Caco-2 (cell line): ENCODE results near the gene INPP5J. TPM values are rescaled to one million over a fixed set of nuclear protein-coding genes. Genes with fewer than 3 reads are reported as not detected.

Source experiments
- BruUV-seq: library from RNA; stranded (reverse); fragments of 400-500 nt; replicated peaks from 2 replicates; lab custom pipeline; 2021; lab: Mats Ljungman, UMichigan
- CTCF ChIA-PET: fragments of 300-600 bp; sonication (Branson Sonifier 250); formaldehyde crosslinking; loops from one replicate; lab custom pipeline; 2022; ENCODE audit warnings: antibody characterized with exemption; lab: Charles Lee
- POLR2A ChIA-PET: fragments of 300-600 bp; sonication (Branson Sonifier 250); formaldehyde crosslinking; loops from one replicate; lab custom pipeline; 2022; ENCODE audit warnings: antibody characterized with exemption; lab: Charles Lee
- DNase-seq, 2 experiments: peaks; one replicate each; pipeline versions ENCODE4 v3.0.0 to v3.0.0-alpha.2; 2020 to 2022
- H3K27me3 ChIP-seq: replicated peaks from 2 replicates; pipeline ENCODE4 v1.6.0; 2011; ENCODE audit warnings: low read length; ENCODE audit not compliant: control insufficient read depth, insufficient read depth
- H3K36me3 ChIP-seq: 2 replicates; pipeline ENCODE4 v1.5.1; 2011; ENCODE audit warnings: low read length; ENCODE audit not compliant: control insufficient read depth, insufficient read depth
- H3K4me1 ChIP-seq: fragments of 250-450 bp; sonication (Bioruptor Pico); 2 replicates; pipeline ENCODE4 v1.5.1; 2020; ENCODE audit warnings: mild to moderate bottlenecking
- H3K4me3 ChIP-seq: 2 replicates; pipeline ENCODE4 v1.5.1; 2011; ENCODE audit warnings: low read depth, mild to moderate bottlenecking, control low read depth, low read length
- H3K9me3 ChIP-seq: fragments of 250-450 bp; sonication (Bioruptor Pico); 2 replicates; pipeline ENCODE4 v1.5.1; 2020; ENCODE audit warnings: mild to moderate bottlenecking, moderate library complexity
- H3K27ac Mint-ChIP-seq: one replicate; pipeline ENCODE4 v1.8.0; 2022; ENCODE audit warnings: mixed read lengths; ENCODE audit not compliant: unreplicated experiment
- H3K27me3 Mint-ChIP-seq: one replicate; pipeline ENCODE4 v1.8.0; 2022; ENCODE audit warnings: mixed read lengths; ENCODE audit not compliant: insufficient read depth, unreplicated experiment
- H3K36me3 Mint-ChIP-seq: one replicate; pipeline ENCODE4 v1.8.0; 2022; ENCODE audit warnings: mild to moderate bottlenecking, mixed read lengths; ENCODE audit not compliant: insufficient read depth, unreplicated experiment
- H3K4me1 Mint-ChIP-seq: one replicate; pipeline ENCODE4 v1.8.0; 2022; ENCODE audit warnings: low read depth, mixed read lengths; ENCODE audit not compliant: unreplicated experiment
- H3K4me3 Mint-ChIP-seq: one replicate; pipeline ENCODE4 v1.8.0; 2022; ENCODE audit warnings: mild to moderate bottlenecking, moderate library complexity, mixed read lengths; ENCODE audit not compliant: unreplicated experiment
- H3K9me3 Mint-ChIP-seq: one replicate; pipeline ENCODE4 v1.8.0; 2022; ENCODE audit warnings: mixed read lengths; ENCODE audit not compliant: unreplicated experiment
- intact Hi-C: fragments of 100-400 bp; cut with micrococcal nuclease; formaldehyde crosslinking; loops from one replicate; pipeline ENCODE4 v1.10.0; 2022; ENCODE audit not compliant: unreplicated experiment
- microRNA-seq: library from miRNA; unstranded; fragments of <30 nt; microRNA quantifications from one replicate; pipeline ENCODE4 v1.2.0, GENCODE V29; 2022
- total RNA-seq: library from RNA; stranded (reverse); gene quantifications from 2 replicates; pipeline ENCODE4 v1.2.3, GENCODE V29; 2022
- TF ChIP-seq, protein P1 (sequence below), 2 experiments: fragments of 200-600 bp in 1 of 2; IDR thresholded peaks; 1 replicate in 1 of 2; 2 replicates in 1 of 2; pipeline versions ENCODE4 v1.5.1 to v1.8.0; 2011 to 2022; ENCODE audit warnings: antibody characterized with exemption in 1 of 2, control low read depth in 1 of 2, inconsistent platforms in 1 of 2, low read depth in 1 of 2, low read length in 1 of 2, mild to moderate bottlenecking in 1 of 2, moderate library complexity in 1 of 2; ENCODE audit not compliant: insufficient read depth in 1 of 2, severe bottlenecking in 1 of 2, unreplicated experiment in 1 of 2

Gene INPP5J
- total RNA-seq, 1 experiment from 2014 or later, result 6.8 TPM

DNA sequence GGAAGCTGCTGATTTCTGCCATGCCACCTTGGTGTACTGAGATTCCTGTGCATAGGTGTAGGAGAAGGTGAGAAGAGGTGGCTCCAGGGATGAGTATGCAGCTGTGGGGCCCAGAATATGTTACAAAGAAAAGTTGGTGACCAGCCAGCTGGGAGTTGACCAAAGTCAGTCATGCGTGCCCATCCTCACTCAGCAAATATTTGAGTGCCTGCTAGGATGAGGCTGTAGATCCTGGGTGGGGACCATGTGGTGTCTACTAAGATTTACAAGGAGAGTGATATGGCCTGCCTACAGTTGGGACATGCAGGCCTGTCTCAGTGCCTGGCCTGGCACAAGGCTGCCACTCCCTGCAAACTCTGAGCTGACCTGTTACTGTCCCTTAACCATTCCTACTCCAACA, 56.6 kb downstream of the INPP5J start:
- CTCF ChIA-PET, result no interaction called here
- Mint-ChIP-seq H3K4me3 (no peak overlapping the region), H3K9me3 (no peaks in the 10 kb centered on the region), H3K4me1 (no peaks in the 10 kb centered on the region), H3K36me3 (peaks cover 4% of the 10 kb centered on the region), H3K27me3 (no peaks in the 10 kb centered on the region), H3K27ac (no peak overlapping the region)
- Histone ChIP-seq H3K36me3 (no peaks in the 10 kb centered on the region), H3K9me3 (peaks cover 3% of the 10 kb centered on the region; the same call in 1 of the 2 replicates), H3K4me3 (no peak overlapping the region), H3K4me1 (0 out of 2 replicates have a peak, but pooled peaks cover 3% of the 10 kb centered on the region), H3K27me3 (no peaks in the 10 kb centered on the region)
- DNase-seq, result peak; percentile 33 to 37
- no TSS peak for BruUV-seq
- intact Hi-C loops, result no loop called here
- POLR2A ChIA-PET, result interaction anchor here (0.6 kb wide), 1 partner anchor 8 kb away, joined by 3 read pairs; no protein-coding TSS in a partner anchor
- TF ChIP-seq, protein P1, sequence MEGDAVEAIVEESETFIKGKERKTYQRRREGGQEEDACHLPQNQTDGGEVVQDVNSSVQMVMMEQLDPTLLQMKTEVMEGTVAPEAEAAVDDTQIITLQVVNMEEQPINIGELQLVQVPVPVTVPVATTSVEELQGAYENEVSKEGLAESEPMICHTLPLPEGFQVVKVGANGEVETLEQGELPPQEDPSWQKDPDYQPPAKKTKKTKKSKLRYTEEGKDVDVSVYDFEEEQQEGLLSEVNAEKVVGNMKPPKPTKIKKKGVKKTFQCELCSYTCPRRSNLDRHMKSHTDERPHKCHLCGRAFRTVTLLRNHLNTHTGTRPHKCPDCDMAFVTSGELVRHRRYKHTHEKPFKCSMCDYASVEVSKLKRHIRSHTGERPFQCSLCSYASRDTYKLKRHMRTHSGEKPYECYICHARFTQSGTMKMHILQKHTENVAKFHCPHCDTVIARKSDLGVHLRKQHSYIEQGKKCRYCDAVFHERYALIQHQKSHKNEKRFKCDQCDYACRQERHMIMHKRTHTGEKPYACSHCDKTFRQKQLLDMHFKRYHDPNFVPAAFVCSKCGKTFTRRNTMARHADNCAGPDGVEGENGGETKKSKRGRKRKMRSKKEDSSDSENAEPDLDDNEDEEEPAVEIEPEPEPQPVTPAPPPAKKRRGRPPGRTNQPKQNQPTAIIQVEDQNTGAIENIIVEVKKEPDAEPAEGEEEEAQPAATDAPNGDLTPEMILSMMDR (IDR thresholded peaks at IDR 0.05; ENCODE audit: insufficient read depth in 1 of 2, low read depth in 1 of 2, low read length in 1 of 2, severe bottlenecking in 1 of 2, unreplicated experiment in 1 of 2), result no peak

DNA sequence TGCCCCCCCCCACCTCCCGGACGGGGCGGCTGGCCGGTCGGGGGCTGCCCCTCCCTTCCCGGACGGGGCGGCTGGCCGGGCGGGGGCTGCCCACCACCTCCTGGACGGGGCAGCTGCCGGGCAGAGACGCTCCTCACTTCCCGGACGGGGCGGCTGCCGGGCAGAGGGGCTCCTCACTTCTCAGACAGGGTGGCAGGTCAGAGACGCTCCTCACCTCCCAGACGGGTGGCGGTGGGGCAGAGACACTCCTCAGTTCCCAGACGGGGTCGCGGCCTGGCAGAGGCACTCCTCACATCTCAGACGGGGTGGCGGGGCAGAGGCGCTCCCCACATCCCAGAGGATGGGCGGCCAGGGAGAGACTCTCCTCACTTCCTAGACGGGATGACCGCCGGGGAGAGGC, 61.2 kb downstream of the INPP5J start:
- peaks cover 3% of the 10 kb centered on the region; the same call in 1 of the 2 replicates for H3K9me3 ChIP-seq
- H3K36me3 ChIP-seq, result no peaks in the 10 kb centered on the region; the same call in 1 of the 2 replicates
- no peaks in the 10 kb centered on the region for H3K27me3 ChIP-seq
- Mint-ChIP-seq H3K4me3 (no peak overlapping the region), H3K9me3 (no peaks in the 10 kb centered on the region), H3K4me1 (no peaks in the 10 kb centered on the region), H3K27me3 (no peaks in the 10 kb centered on the region), H3K27ac (no peak overlapping the region), H3K36me3 (peaks cover 23% of the 10 kb centered on the region)
- CTCF ChIA-PET, result no interaction called here
- POLR2A ChIA-PET, result no interaction called here
- no peak for DNase-seq
- no TSS peak for BruUV-seq
- intact Hi-C loops, result no loop called here
- no peak overlapping the region for H3K4me3 ChIP-seq
- 0 out of 2 replicates have a peak, but pooled peaks cover 3% of the 10 kb centered on the region for H3K4me1 ChIP-seq
- TF ChIP-seq, protein P1 (IDR thresholded peaks at IDR 0.05; ENCODE audit: insufficient read depth in 1 of 2, low read depth in 1 of 2, low read length in 1 of 2, severe bottlenecking in 1 of 2, unreplicated experiment in 1 of 2), result no peak

Small RNA genes within 50 kb of the gene (microRNA-seq; reads per million reads assigned to microRNA genes)
- gene MIR3928, result 2.8 reads per million, percentile 16 among the genes with 10 or more reads in this experiment

Other genes with a start within 250 kb of the INPP5J start
- gene MORC2, start 154.2 kb upstream of the INPP5J start, total RNA-seq, result 44.9 and 49.9 TPM in 2 replicates
- gene TUG1, start 153.7 kb upstream of the INPP5J start, total RNA-seq, result 99.1 and 103 TPM in 2 replicates
- gene SMTN, start 41.6 kb upstream of the INPP5J start, total RNA-seq, result 69.8 and 71.0 TPM in 2 replicates
- gene SELENOM, start 15.4 kb upstream of the INPP5J start, total RNA-seq, result 1.3 and 2.0 TPM in 2 replicates
- gene PLA2G3, start 17.5 kb downstream of the INPP5J start, total RNA-seq, result not detected in 2 replicates
- 27.8 and 30.3 TPM in 2 replicates for gene RNF185, start 37.2 kb downstream of the INPP5J start, total RNA-seq
- gene LIMK2, start 89.3 kb downstream of the INPP5J start, total RNA-seq, result 34.8 and 36.3 TPM in 2 replicates
- 0.68 and 0.72 TPM in 2 replicates for gene PIK3IP1, start 169.5 kb downstream of the INPP5J start, total RNA-seq
- gene PATZ1, start 223.4 kb downstream of the INPP5J start, total RNA-seq, result 36.6 and 40.9 TPM in 2 replicates